Thyroid gland (tissue), 4 donors: ENCODE data around the gene SLC10A3.

Experiments used
- POLR2A ChIP-seq, 2 donors: fragments of 450-650 bp; IDR thresholded peaks; one replicate each; pipeline ENCODE4 v1.6.1; 2017; ENCODE audit warnings: antibody characterized with exemption in 2 of 2, mild to moderate bottlenecking in 2 of 2, moderate library complexity in 1 of 2
- TF ChIP-seq, protein P1 (sequence below), 6 experiments: fragments of 200-600 bp in 3 of 6; fragments of 450-650 bp in 3 of 6; sonication (generic) in 3 of 6; IDR thresholded peaks; one replicate each; pipeline ENCODE4 v1.5.1; 2016 to 2019; ENCODE audit warnings: antibody characterized with exemption in 6 of 6, mild to moderate bottlenecking in 2 of 6, inconsistent platforms in 1 of 6, moderate library complexity in 1 of 6

DNA sequence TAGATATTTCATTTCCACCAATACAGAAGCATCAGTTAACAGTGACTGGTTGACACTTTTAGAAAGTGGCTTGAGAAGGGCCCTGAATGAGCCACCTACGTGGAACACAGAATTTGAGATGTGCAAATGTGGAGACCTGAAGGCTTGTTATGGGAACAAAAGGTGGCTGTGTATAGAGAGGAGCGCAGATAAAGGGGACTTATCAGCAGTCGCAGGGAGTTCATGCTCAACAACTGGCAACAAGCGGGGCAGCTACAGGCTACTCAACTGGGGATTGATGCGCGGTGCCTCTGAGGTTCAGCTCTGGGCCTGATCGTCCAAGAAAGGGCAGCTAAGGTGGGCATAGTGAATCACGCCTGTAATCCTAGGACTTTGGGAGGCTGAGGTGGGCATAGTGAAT is 29.0 kb upstream of the SLC10A3 start:
- TF ChIP-seq, protein P1, sequence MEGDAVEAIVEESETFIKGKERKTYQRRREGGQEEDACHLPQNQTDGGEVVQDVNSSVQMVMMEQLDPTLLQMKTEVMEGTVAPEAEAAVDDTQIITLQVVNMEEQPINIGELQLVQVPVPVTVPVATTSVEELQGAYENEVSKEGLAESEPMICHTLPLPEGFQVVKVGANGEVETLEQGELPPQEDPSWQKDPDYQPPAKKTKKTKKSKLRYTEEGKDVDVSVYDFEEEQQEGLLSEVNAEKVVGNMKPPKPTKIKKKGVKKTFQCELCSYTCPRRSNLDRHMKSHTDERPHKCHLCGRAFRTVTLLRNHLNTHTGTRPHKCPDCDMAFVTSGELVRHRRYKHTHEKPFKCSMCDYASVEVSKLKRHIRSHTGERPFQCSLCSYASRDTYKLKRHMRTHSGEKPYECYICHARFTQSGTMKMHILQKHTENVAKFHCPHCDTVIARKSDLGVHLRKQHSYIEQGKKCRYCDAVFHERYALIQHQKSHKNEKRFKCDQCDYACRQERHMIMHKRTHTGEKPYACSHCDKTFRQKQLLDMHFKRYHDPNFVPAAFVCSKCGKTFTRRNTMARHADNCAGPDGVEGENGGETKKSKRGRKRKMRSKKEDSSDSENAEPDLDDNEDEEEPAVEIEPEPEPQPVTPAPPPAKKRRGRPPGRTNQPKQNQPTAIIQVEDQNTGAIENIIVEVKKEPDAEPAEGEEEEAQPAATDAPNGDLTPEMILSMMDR (IDR thresholded peaks at IDR 0.05), result no peak
- TF ChIP-seq POLR2A (IDR thresholded peaks at IDR 0.05), result no peak
